SU-DHL-6 (cell line): ENCODE data around the gene CIZ1.

ENCODE experiments used
- H2AFZ ChIP-seq: fragments of 200-600 bp; sonication (generic); 2 replicates; pipeline ENCODE4 v1.6.1; 2014; ENCODE audit warnings: low read depth, mild to moderate bottlenecking, moderate library complexity, mixed read lengths, antibody characterized with exemption, low read length; ENCODE audit not compliant: severe bottlenecking
- H3F3A ChIP-seq: fragments of 200-600 bp; shearing (Covaris generic); 2 replicates; pipeline ENCODE4 v1.6.0; 2016; ENCODE audit warnings: antibody characterized with exemption, mild to moderate bottlenecking; ENCODE audit not compliant: insufficient read depth
- H3K27ac ChIP-seq: fragments of 200-600 bp; sonication (generic); 2 replicates; pipeline ENCODE4 v1.5.1; 2016; ENCODE audit warnings: low read depth, mild to moderate bottlenecking, low read length, moderate library complexity, mixed read lengths
- H3K27me3 ChIP-seq: fragments of 200-600 bp; sonication (generic), shearing (Covaris generic); 2 replicates; pipeline ENCODE4 v1.6.0; 2014; ENCODE audit warnings: mild to moderate bottlenecking, low read length
- H3K36me3 ChIP-seq: fragments of 200-600 bp; sonication (generic); 2 replicates; pipeline ENCODE4 v1.6.1; 2014; ENCODE audit warnings: mild to moderate bottlenecking, low read length, mixed read lengths
- H3K4me2 ChIP-seq: fragments of 300-600, 200-600 bp; shearing (Covaris generic), sonication (generic); 2 replicates; pipeline ENCODE4 v1.6.0; 2014; ENCODE audit warnings: low read length, low read depth, mild to moderate bottlenecking; ENCODE audit not compliant: poor library complexity, severe bottlenecking
- H3K4me3 ChIP-seq: fragments of 200-600 bp; sonication (generic); 2 replicates; pipeline ENCODE4 v1.5.1; 2014; ENCODE audit warnings: antibody characterized with exemption, low read length, mild to moderate bottlenecking, mixed read lengths; ENCODE audit not compliant: insufficient read depth, poor library complexity, severe bottlenecking
- H3K79me2 ChIP-seq: fragments of 200-600 bp; sonication (generic); 2 replicates; pipeline ENCODE4 v1.6.1; 2014; ENCODE audit warnings: mild to moderate bottlenecking, low read length, moderate library complexity; ENCODE audit not compliant: insufficient read depth
- H3K9ac ChIP-seq: fragments of 200-600 bp; sonication (generic); 2 replicates; pipeline ENCODE4 v1.7.0; 2014; ENCODE audit warnings: mild to moderate bottlenecking, low read length
- H3K9me2 ChIP-seq: fragments of 200-600 bp; sonication (generic); replicated peaks from 2 replicates; pipeline ENCODE4 v1.6.1; 2014; ENCODE audit warnings: low read length; ENCODE audit not compliant: insufficient read depth
- H3K9me3 ChIP-seq: fragments of 200-600 bp; sonication (generic); 2 replicates; pipeline ENCODE4 v1.6.1; 2014; ENCODE audit warnings: low read length, mixed read lengths; ENCODE audit not compliant: insufficient read depth
- H4K20me1 ChIP-seq: fragments of 200-600 bp; sonication (generic); 2 replicates; pipeline ENCODE4 v1.6.1; 2014; ENCODE audit warnings: low read depth, mild to moderate bottlenecking, antibody characterized with exemption, low read length, moderate library complexity, mixed read lengths
- CTCF ChIP-seq: fragments of 200-600 bp; sonication (generic); IDR thresholded peaks from one replicate; pipeline ENCODE4 v1.5.1; 2017; ENCODE audit warnings: antibody characterized with exemption, mild to moderate bottlenecking, low read length, moderate library complexity; ENCODE audit not compliant: insufficient read depth, poor library complexity, severe bottlenecking
- EZH2phosphoT487 ChIP-seq: fragments of 200-600 bp; sonication (generic), shearing (Covaris generic); conservative IDR thresholded peaks from 2 replicates; pipeline ENCODE4 v1.6.1; 2018; ENCODE audit warnings: mild to moderate bottlenecking, antibody characterized with exemption, low read length, moderate library complexity, mixed read lengths

CIZ1 gene

DNA sequence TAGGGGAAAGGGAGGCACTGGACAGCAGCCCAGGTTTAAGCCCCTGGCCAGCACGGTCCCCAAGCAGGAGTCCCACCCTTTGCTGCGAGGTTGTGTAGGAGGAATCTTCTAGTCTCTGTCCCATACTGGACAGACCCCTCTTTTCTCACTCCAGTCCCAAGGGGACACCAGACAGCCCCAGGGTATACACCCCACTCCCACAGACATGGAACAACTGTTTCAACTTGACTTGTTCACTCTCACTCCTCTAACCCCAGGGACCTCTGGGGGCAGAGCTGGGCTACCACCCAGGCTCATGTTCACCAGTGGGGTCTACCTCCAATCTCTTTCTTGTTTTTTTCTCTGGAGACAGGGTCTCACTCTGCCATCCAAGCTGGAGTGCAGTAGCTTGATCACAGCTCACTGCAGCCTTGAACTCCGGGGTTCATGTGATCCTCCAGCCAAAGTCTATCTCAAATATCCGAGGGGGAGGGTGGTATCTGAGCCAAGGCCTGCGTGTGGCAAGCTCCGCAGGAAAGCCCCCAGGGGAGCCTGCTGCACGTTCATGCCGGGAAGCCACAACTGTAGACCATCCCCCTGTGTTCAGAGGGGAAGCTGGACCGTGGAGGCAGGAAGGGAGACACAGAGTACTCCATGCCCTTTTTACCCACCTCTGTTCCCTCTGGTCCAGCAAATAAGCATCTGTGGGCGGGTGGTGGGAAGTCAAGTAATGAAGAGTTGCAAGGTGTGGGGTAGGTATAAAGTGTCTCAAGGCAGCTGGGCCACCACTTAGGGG, 65.6 kb downstream of the CIZ1 start:
- Histone ChIP-seq H3F3A (no peaks in the 10 kb centered on the region), H3K9me2 (no peaks in the 10 kb centered on the region), H3K9ac (peak overlapping the region; percentile 92), H3K4me2 (peak overlapping the region; percentile 84), H4K20me1 (no peaks in the 10 kb centered on the region; the same call in 1 of the 2 replicates), H3K79me2 (peaks cover 20% of the 10 kb centered on the region), H3K27ac (peak overlapping the region; percentile 23), H3K27me3 (no peaks in the 10 kb centered on the region), H3K36me3 (no peaks in the 10 kb centered on the region), H3K9me3 (no peaks in the 10 kb centered on the region), H2AFZ (no peak overlapping the region), H3K4me3 (peak overlapping the region; percentile 91)
- TF ChIP-seq EZH2phosphoT487: no peak
- no peak for TF ChIP-seq CTCF

GRCh38 chr9:128124873-128125579, 66.3 kb downstream of the CIZ1 start:
- TF ChIP-seq EZH2phosphoT487 (no peak), CTCF (peak; percentile 88)
- no peaks in the 10 kb centered on the region; the same call in 1 of the 2 replicates for H4K20me1 ChIP-seq
- H3K27me3 ChIP-seq: no peaks in the 10 kb centered on the region
- no peak overlapping the region for H3K9ac ChIP-seq
- no peak overlapping the region for H2AFZ ChIP-seq
- H3K27ac ChIP-seq: no peak overlapping the region
- no peaks in the 10 kb centered on the region for H3K9me3 ChIP-seq
- no peak overlapping the region for H3K4me2 ChIP-seq
- no peaks in the 10 kb centered on the region for H3F3A ChIP-seq
- H3K4me3 ChIP-seq: no peak overlapping the region
- H3K9me2 ChIP-seq: no peaks in the 10 kb centered on the region
- no peaks in the 10 kb centered on the region for H3K36me3 ChIP-seq
- H3K79me2 ChIP-seq: peaks cover 20% of the 10 kb centered on the region

DNA sequence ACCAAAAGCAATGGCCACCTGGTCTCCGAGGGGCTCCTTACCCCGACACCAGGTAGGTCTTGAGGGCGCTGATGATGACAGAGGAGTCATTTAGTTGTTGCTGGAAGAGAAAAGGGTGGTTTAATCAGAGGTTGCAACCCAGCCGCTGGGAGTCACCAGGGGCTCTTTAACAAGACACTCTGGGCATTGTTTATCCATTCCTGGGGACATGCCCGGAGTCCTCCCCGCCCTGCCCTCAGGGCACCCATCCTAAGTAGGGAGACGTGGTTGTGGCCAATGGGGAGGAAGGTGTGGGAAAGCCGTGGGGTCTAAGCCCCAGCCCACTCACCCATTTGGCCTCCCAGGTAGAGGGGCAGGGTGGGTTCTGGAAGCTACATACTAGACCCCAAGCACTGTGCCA, 66.9 kb downstream of the CIZ1 start:
- H4K20me1 ChIP-seq: no peaks in the 10 kb centered on the region; the same call in 1 of the 2 replicates
- no peak overlapping the region for H3K4me3 ChIP-seq
- no peaks in the 10 kb centered on the region for H3K9me2 ChIP-seq
- H3K79me2 ChIP-seq: peaks cover 20% of the 10 kb centered on the region
- H3F3A ChIP-seq: no peaks in the 10 kb centered on the region
- H3K27ac ChIP-seq: no peak overlapping the region
- no peaks in the 10 kb centered on the region for H3K36me3 ChIP-seq
- no peak overlapping the region for H2AFZ ChIP-seq
- no peaks in the 10 kb centered on the region for H3K27me3 ChIP-seq
- H3K4me2 ChIP-seq: no peak overlapping the region
- H3K9ac ChIP-seq: no peak overlapping the region
- no peaks in the 10 kb centered on the region for H3K9me3 ChIP-seq
- TF ChIP-seq CTCF (no peak), EZH2phosphoT487 (no peak)
